Stimulated activated naive CD4-positive, alpha-beta T cell (primary cell): ENCODE results near the gene GCNA.
"Not testable (repeated sequence)": the region's sequence is repeated elsewhere in the genome, so short reads cannot be mapped to it uniquely, and the experiment has no call there.

Experiments used
- DNase-seq, 6 experiments: peaks; one replicate each; lab custom pipeline; 2025; lab: John Stamatoyannopoulos, UW

The GCNA gene

DNA sequence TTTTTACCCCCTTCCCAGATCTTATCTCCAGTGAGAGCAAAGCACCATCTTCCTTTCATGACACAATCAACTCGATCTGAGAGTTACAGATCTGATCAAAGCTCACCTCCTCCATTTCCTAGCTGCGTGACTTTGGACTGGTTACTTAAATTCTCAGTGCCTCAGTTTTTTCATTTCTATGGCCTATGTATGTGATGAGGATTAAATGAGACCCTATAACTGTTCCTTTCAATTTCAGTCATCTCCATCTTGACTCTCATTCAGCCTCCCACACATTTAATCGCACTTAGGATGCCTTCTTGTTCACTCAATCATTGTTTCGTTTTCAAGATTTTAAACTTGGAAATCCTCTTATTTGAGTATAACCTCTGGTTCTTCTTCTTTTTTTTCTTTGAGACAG lies 60.2 kb downstream of the GCNA start:
- no peak for DNase-seq

DNA sequence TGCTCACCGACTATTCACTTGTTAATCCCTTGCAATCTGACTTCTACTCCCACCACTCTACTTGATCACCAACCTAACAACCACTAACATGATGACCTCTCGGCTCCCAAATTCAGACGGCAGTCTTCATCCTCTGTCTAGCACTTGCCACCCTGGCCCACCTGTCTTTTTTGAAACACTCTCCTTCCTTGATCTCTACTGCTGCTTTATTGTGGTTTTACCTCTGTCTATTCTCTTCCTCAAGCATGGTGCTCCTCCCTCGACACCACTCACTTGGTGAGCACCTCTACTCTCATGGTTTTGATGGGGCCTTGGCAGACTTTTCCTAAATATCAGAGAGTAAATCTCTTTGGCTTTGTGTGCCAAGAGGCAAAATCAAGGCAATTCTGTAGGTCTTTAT lies 61.8 kb downstream of the GCNA start:
- peak in 2 of 6 experiments; percentile 11 to 26 for DNase-seq

DNA sequence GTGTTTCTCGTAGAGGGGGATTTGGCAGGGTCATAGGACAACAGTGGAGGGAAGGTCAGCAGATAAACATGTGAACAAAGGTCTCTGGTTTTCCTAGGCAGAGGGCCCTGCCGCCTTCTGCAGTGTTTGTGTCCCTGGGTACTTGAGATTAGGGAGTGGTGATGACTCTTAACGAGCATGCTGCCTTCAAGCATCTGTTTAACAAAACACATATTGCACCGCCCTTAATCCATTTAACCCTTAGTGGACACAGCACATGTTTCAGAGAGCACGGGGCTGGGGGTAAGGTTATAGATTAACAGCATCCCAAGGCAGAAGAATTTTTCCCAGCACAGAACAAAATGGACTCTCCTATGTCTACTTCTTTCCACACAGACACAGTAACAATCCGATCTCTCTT lies 66.2 kb downstream of the GCNA start:
- not testable (repeated sequence) for DNase-seq

GRCh38 chrX:71650333-71650969 lies 72.2 kb downstream of the GCNA start:
- peak in 1 of 6 experiments; percentile 11 for DNase-seq

DNA sequence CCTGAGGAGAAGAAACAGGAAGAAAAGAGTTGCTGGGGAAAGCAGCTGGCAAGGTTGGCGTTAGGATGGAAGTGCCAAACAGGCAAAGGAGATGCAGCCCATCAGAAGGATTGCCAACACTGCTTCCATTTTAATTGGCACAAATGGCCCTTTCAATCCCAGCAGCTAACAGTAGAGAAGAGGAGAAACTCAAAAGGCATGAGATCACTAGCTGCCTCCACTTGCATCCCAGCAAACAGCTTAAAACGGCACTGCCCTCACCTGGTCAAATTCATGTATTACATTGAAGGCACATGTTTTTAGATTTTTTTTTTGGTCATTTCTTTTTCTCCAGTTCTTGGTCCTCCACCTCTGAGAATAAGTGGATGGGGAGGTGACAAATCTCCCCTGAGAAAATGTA lies 74.2 kb downstream of the GCNA start:
- DNase-seq: peak in 5 of 6 experiments; percentile 8 to 54 (median 24)

DNA sequence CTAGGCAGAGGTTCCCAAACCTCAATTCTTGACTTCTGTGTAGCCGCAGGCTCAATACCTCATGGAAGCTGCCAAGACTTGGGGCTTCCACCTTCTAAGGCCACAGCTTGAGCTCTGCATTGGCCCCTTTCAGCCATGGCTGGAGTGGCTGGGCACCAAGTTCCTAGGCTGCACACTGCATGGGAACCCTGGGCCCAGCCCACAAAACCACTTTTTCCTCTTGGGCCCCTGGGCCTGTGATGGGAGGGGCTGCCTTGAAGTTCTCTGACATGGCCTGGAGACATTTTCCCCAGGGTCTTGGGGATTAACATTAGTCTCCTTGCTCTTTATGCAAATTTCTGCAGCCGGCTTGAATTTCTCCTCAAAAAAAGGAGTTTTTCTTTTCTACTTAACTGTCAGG lies 75.1 kb downstream of the GCNA start:
- DNase-seq: no peak

GRCh38 chrX:71657267-71657666 lies 79.0 kb downstream of the GCNA start:
- no peak for DNase-seq

GRCh38 chrX:71659342-71659741 lies 81.1 kb downstream of the GCNA start:
- no peak for DNase-seq

- no peak for DNase-seq
These were observed 81.7 kb downstream of the GCNA start for GRCh38 chrX:71659959-71660358.

GRCh38 chrX:71660562-71661416 lies 82.6 kb downstream of the GCNA start:
- no peak for DNase-seq

DNA sequence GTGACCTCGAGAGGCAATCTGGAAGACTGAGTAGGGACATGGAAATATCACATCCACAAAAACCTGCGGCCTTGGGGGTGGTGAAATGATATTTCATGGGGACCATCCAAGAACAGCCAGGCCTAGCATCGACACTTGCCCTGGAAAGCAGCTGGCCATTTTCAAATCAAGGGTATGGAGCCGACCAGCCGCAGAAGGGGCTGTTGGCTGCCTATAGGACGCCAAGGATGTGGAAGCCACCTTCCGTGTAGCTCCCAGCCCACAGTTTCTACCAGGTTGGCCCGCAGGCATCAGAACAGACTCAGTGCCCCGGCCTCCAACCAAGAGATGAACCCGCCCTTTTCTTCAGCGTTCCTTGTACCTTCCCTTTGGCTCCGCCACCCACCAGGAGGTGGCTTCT lies 83.7 kb downstream of the GCNA start:
- no peak for DNase-seq

DNA sequence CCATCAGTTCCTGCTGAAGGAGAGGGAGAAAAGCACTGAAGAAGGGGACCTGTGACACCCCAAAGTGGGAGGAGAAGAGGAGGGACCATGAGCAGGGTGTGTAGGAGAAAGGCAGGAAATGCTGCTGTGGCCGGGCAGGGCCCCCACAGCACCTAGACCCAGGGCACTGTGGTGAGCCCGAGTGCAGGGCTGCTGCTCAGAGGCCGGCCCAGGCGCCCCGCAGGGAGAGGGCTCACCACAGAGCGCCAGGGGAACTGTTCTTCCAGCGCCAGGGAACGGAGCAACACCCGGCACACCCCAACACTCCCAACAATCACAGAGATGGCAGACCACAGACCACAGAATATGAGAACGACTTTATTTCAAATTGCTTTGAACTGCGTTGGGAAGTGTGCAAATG lies 84.4 kb downstream of the GCNA start:
- not testable (repeated sequence) for DNase-seq
